ENCODE data around the gene PDZD2.

PDZD2 gene

GRCh38 chr5:32021771-32022170, 382.8 kb downstream of the PDZD2 start:
- no peaks in the 10 kb centered on the region for H3K9me3 ChIP-seq (ENCODE audit: insufficient read depth, low read length)
- no peaks in the 10 kb centered on the region for H3K36me3 ChIP-seq (replicated peaks; ENCODE audit: low read depth, low read length)
- H3K4me1 ChIP-seq (ENCODE audit: low read length) = peaks cover 17% of the 10 kb centered on the region
- no peak overlapping the region for H2AFZ ChIP-seq (ENCODE audit: low read depth, low read length)
- H3K4me2 ChIP-seq (ENCODE audit: low read length) = no peak overlapping the region
- no peaks in the 10 kb centered on the region for H3K79me2 ChIP-seq (ENCODE audit: low read length)
- no peak overlapping the region for H3K27ac ChIP-seq (ENCODE audit: low read length)
- H4K20me1 ChIP-seq (ENCODE audit: insufficient read depth, low read length) = no peaks in the 10 kb centered on the region
- H3K27me3 ChIP-seq (ENCODE audit: low read depth, low read length) = peaks cover 23% of the 10 kb centered on the region
- no peak overlapping the region for H3K4me3 ChIP-seq (ENCODE audit: low read length)
- TF ChIP-seq CTCF (IDR thresholded peaks at IDR 0.05; ENCODE audit: low read depth, low read length) (no peak), EZH2phosphoT487 (IDR thresholded peaks at IDR 0.05; ENCODE audit: low read depth) (no peak)
- no peak overlapping the region for H3K9ac ChIP-seq (ENCODE audit: low read length)

GRCh38 chr5:32022638-32023037, 383.7 kb downstream of the PDZD2 start:
- Histone ChIP-seq H4K20me1 (ENCODE audit: insufficient read depth, low read length) (no peaks in the 10 kb centered on the region), H3K4me3 (ENCODE audit: low read length) (no peak overlapping the region), H2AFZ (ENCODE audit: low read depth, low read length) (no peak overlapping the region), H3K9me3 (ENCODE audit: insufficient read depth, low read length) (no peaks in the 10 kb centered on the region), H3K27me3 (ENCODE audit: low read depth, low read length) (peaks cover 23% of the 10 kb centered on the region), H3K36me3 (replicated peaks; ENCODE audit: low read depth, low read length) (no peaks in the 10 kb centered on the region), H3K9ac (ENCODE audit: low read length) (no peak overlapping the region), H3K79me2 (ENCODE audit: low read length) (no peaks in the 10 kb centered on the region), H3K27ac (ENCODE audit: low read length) (no peak overlapping the region), H3K4me1 (ENCODE audit: low read length) (peaks cover 17% of the 10 kb centered on the region), H3K4me2 (ENCODE audit: low read length) (no peak overlapping the region)
- TF ChIP-seq EZH2phosphoT487 (IDR thresholded peaks at IDR 0.05; ENCODE audit: low read depth) (no peak), CTCF (IDR thresholded peaks at IDR 0.05; ENCODE audit: low read depth, low read length) (no peak)

GRCh38 chr5:32023816-32024215, 384.9 kb downstream of the PDZD2 start:
- Histone ChIP-seq H3K4me2 (ENCODE audit: low read length) (no peak overlapping the region), H2AFZ (ENCODE audit: low read depth, low read length) (no peak overlapping the region), H3K27ac (ENCODE audit: low read length) (no peak overlapping the region), H3K79me2 (ENCODE audit: low read length) (no peaks in the 10 kb centered on the region), H3K4me1 (ENCODE audit: low read length) (peaks cover 9% of the 10 kb centered on the region), H3K9ac (ENCODE audit: low read length) (no peak overlapping the region), H3K9me3 (ENCODE audit: insufficient read depth, low read length) (no peaks in the 10 kb centered on the region), H3K4me3 (ENCODE audit: low read length) (no peak overlapping the region), H4K20me1 (ENCODE audit: insufficient read depth, low read length) (no peaks in the 10 kb centered on the region), H3K36me3 (replicated peaks; ENCODE audit: low read depth, low read length) (no peaks in the 10 kb centered on the region), H3K27me3 (ENCODE audit: low read depth, low read length) (peaks cover 20% of the 10 kb centered on the region; the same call in 1 of the 2 replicates)
- TF ChIP-seq CTCF (IDR thresholded peaks at IDR 0.05; ENCODE audit: low read depth, low read length) = no peak
- TF ChIP-seq EZH2phosphoT487 (IDR thresholded peaks at IDR 0.05; ENCODE audit: low read depth) = no peak

GRCh38 chr5:32024751-32025150, 385.8 kb downstream of the PDZD2 start:
- TF ChIP-seq EZH2phosphoT487 (IDR thresholded peaks at IDR 0.05; ENCODE audit: low read depth) (no peak), CTCF (IDR thresholded peaks at IDR 0.05; ENCODE audit: low read depth, low read length) (no peak)
- no peaks in the 10 kb centered on the region for H3K36me3 ChIP-seq (replicated peaks; ENCODE audit: low read depth, low read length)

More at GRCh38 chr5:32024751-32025150, 385.8 kb downstream of the PDZD2 start:
- Histone ChIP-seq H3K9ac (ENCODE audit: low read length) (no peak overlapping the region), H3K4me2 (ENCODE audit: low read length) (no peak overlapping the region), H2AFZ (ENCODE audit: low read depth, low read length) (no peak overlapping the region), H3K4me3 (ENCODE audit: low read length) (no peak overlapping the region), H3K27me3 (ENCODE audit: low read depth, low read length) (peaks cover 18% of the 10 kb centered on the region; the same call in 1 of the 2 replicates), H3K27ac (ENCODE audit: low read length) (no peak overlapping the region), H4K20me1 (ENCODE audit: insufficient read depth, low read length) (no peaks in the 10 kb centered on the region), H3K79me2 (ENCODE audit: low read length) (no peaks in the 10 kb centered on the region), H3K4me1 (ENCODE audit: low read length) (peaks cover 9% of the 10 kb centered on the region), H3K9me3 (ENCODE audit: insufficient read depth, low read length) (no peaks in the 10 kb centered on the region)

Measured in OCI-LY3 (cell line).